ENCODE data around the gene PRPH. TPM values are rescaled to one million over a fixed set of nuclear protein-coding genes. Genes with fewer than 3 reads are reported as not detected.

The PRPH gene
- total and polyA plus RNA-seq, 2 of the 8 experiments (the other 6 are each of a cell fraction or from before 2014, with no cell fraction given), result 0.79 to 1.4 TPM

DNA sequence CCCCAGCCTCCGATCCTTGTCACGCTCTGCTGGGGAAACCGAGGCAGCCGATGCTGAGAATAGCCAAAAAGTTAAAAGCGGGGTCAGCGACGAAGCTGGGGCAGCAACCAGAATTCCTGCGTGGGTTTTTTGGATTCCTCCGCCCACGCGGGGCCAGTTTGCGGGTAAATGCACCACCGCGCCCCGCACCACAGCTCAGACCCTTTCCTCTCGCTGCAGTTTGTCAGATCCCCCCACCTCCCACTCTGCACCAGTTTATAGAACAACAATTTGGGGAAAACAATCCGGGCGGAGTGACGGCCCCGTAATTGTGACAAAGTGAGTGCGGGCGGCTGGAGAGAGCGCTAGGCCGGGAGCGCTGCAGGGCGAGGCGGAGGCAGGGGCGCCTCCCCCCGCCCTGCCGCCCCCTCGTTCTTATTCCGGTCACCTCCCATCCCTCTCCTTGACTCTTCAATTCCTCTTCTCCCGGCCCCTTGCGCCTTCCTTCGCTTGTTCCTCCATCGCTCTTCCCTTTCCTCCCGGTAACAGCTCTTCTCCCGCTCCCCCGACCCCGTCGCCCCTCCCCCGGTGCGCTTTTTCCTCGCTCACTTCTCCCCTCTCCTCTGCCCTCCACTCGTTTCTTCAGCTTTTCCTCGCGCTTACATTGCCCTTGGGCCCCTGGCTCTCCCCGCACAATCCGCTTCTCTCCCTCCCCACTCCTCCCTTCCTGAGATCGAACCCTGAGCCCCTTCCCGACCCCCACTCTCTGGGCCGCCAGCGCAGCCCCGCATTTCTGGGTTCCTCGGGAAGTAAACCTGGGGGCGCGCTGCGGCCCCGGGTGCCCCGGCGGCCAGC, 51.1 kb downstream of the PRPH start:
- Histone ChIP-seq H3K18ac (ENCODE audit: extremely low read depth, low read length) (no peak overlapping the region), H3K9me3 (ENCODE audit: insufficient read depth in 2 of 2, low read depth in 1 of 2, low read length in 1 of 2) (no peaks in the 10 kb centered on the region), H3K79me2 (ENCODE audit: control insufficient read depth in 1 of 2, insufficient read depth in 2 of 2, low read length in 2 of 2) (no peaks in the 10 kb centered on the region), H3K23me2 (ENCODE audit: low read depth, low read length) (peaks cover 9% of the 10 kb centered on the region), H4K20me1 (replicated peaks in 1 of 2; ENCODE audit: control insufficient read depth in 1 of 2, insufficient read depth in 2 of 2, low read length in 2 of 2) (peaks cover 13 to 18% of the 10 kb centered on the region in 2 experiments), H3K14ac (ENCODE audit: insufficient read length) (no peak overlapping the region), H3K9ac (replicated peaks in 1 of 4; ENCODE audit: extremely low read depth in 1 of 4, low read depth in 3 of 4, low read length in 3 of 4) (no peak overlapping the region), H4K91ac (replicated peaks; ENCODE audit: insufficient read length, low read length) (no peak overlapping the region), H2BK12ac (ENCODE audit: low read depth, low read length) (no peak overlapping the region), H3K23ac (ENCODE audit: insufficient read length) (no peak overlapping the region), H3K4me1 (replicated peaks in 1 of 4; ENCODE audit: control insufficient read depth in 3 of 4, insufficient read depth in 4 of 4, low read length in 3 of 4) (peaks cover 4 to 30% (median 21%) of the 10 kb centered on the region in 4 experiments), H2BK15ac (ENCODE audit: low read length) (no peak overlapping the region), H3K4me3 (ENCODE audit: extremely low read depth in 1 of 4, insufficient read depth in 2 of 4, low read depth in 3 of 4, low read length in 4 of 4) (peak overlapping the region; percentile 25 to 69 (median 40); a peak in 7 of 8 replicates), H3K4me2 (ENCODE audit: insufficient read depth in 1 of 2, low read depth in 2 of 2, low read length in 2 of 2) (peak overlapping the region; percentile 45 to 80), H3K56ac (replicated peaks; ENCODE audit: insufficient read length, low read depth, low read length) (no peak overlapping the region), H2AK5ac (ENCODE audit: low read depth, low read length) (no peak overlapping the region), H2BK120ac (replicated peaks; ENCODE audit: low read depth, low read length) (no peak overlapping the region), H3K36me3 (ENCODE audit: control insufficient read depth in 2 of 4, insufficient read depth in 4 of 4, low read length in 3 of 4) (no peaks in the 10 kb centered on the region; a peak in 1 of 8 replicates), H3K27me3 (replicated peaks in 1 of 4; ENCODE audit: control insufficient read depth in 3 of 4, extremely low read depth in 1 of 4, insufficient read depth in 3 of 4, low read length in 3 of 4) (peaks cover 60 to 87% (median 83%) of the 10 kb centered on the region in 4 experiments), H3K27ac (ENCODE audit: low read depth, low read length) (no peak overlapping the region), H2BK20ac (ENCODE audit: low read length) (no peak overlapping the region), H3K79me1 (ENCODE audit: low read depth, low read length) (no peaks in the 10 kb centered on the region), H4K8ac (ENCODE audit: extremely low read depth, insufficient read depth, low read length) (peak overlapping the region; percentile 76), H2BK5ac (ENCODE audit: low read depth, low read length) (no peak overlapping the region), H3K4ac (replicated peaks; ENCODE audit: insufficient read length, low read depth, low read length) (no peak overlapping the region), H2AFZ (ENCODE audit: low read length) (no peak overlapping the region), H4K5ac (ENCODE audit: insufficient read length, low read depth, low read length) (no peak overlapping the region)
- CTCF ChIA-PET (ENCODE audit: partially characterized antibody), result interaction anchor here (0.7 to 26.7 kb wide), 19 partner anchors 9 to 358 kb away, joined by 3 to 538 read pairs (median 11); partner anchors contain the start of genes C1QL4, PRPH, SPATS2 and TROAP
- DNase-seq (ENCODE audit: low read depth in 1 of 2, low spot score in 2 of 2) (peak in 1 of 2 experiments; percentile 74), FAIRE-seq (no peak)
- POLR2A ChIA-PET (ENCODE audit: partially characterized antibody), result interaction anchor here (1.0 to 3.1 kb wide), 10 partner anchors 9 to 191 kb away, joined by 3 to 32 read pairs (median 6); partner anchors contain the start of genes C1QL4, PRPH, SPATS2 and TROAP
- WGBS, 2 experiments (ENCODE audit: extremely low coverage in 1 of 2, insufficient coverage in 1 of 2, insufficient read length in 1 of 2, insufficient replicate concordance in 2 of 2, low coverage in 1 of 2, low lambda C conversion rate in 2 of 2, missing lambda C conversion rate in 1 of 2), result 3% methylated on average over 32 of the region's 61 CpGs; no CpG with 5 or more reads in 1 of the 2 experiments
- TF ChIP-seq SUZ12 (IDR thresholded peaks at IDR 0.05; ENCODE audit: low read length) (peak; percentile 91), TBP (IDR thresholded peaks at IDR 0.05; ENCODE audit: low read depth, low read length) (no peak), BCL11A (IDR thresholded peaks at IDR 0.05; ENCODE audit: low read depth in 2 of 2, low read length in 2 of 2) (no peak), CBX8 (IDR thresholded peaks at IDR 0.05; ENCODE audit: borderline replicate concordance, low read depth, low read length) (no peak), GTF2F1 (IDR thresholded peaks at IDR 0.05; ENCODE audit: borderline replicate concordance, low read depth, low read length) (no peak), RBBP5 (IDR thresholded peaks at IDR 0.05; ENCODE audit: borderline replicate concordance, low read depth, low read length) (peak; percentile 68; the same call in 1 of the 2 replicates)

All from H1 (cell line).